ENCODE data around the gene YARS1.

Gene YARS1

DNA sequence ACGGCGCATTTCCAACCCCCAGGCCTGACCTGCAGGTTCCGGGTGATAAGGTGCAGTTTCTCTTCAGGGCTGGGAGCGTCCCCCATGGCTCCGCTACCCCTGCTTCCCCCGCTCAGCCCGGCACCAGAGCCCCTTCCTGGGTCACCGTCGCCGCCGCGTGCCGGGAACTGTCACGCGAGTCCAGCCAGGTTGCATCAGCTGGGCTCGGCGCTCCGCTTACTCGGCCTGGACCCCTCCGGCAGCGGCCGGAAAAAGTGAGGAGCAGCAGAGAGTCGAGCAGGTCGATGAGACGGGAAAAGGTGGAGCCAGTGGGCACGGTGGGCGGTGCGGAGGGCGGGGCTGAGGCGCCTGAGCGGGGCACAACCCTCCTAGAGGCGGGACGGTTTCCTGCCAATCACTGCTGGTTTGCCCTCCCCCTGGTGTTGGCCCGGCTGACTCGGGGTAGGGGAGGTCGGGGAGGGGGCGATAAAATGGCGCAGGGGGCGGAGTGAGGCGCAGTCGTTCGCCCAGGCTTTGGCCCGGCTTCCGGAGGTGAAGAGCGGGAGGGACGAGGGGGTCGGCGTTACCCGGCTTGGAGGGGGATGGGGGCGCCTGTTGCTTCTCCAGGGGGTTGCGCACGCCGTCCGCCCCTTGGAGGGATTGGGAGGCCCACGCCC, at the start of gene YARS1, which contains the start of gene S100PBP:
Gene YARS1, minus strand, starts transcription at position 200 of the 656 bp plus-strand sequence. Its CDS starts 114 bp downstream, at position 86.
Gene S100PBP, plus strand, starts transcription at position 495 of the 656 bp plus-strand sequence. CDS start 8,447 bp downstream, outside the sequence.
- DNase-seq, result peak; percentile 99

DNA sequence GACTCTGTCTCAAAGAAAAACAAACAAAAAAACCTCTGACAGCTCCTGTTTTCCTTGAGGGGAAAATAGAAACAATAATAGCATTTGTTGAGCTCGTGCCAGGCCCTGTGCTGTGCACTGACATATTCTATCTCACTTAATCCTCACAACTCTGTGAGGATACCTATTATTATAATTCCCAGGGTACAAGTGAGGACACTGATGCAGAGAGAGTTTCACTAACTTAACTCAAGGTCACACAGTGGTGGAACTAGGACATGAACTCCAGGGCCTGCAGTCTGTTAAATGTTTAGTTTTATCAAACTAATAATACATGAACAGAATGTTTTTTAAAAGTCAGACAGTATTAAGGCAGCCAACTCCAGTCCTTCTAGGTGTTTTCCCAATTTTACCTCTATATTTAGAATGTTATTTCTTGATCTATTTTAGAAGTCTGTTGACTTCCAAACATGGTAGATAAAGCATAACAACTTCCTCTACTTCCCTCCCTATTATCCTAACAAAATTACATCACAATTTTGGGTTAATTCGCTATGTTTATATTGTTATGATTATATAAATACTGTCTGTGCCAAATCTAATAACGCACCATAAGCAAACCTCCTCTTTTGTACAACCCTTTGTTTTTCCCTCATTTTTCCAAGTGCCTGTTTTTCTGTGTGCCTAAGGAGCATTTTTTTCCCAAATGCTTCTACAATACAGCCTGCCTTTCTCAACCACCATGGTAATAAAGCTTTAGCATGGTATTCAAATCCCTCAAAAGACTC, 48.7 kb upstream of the YARS1 start:
- DNase-seq, result no peak

DNA sequence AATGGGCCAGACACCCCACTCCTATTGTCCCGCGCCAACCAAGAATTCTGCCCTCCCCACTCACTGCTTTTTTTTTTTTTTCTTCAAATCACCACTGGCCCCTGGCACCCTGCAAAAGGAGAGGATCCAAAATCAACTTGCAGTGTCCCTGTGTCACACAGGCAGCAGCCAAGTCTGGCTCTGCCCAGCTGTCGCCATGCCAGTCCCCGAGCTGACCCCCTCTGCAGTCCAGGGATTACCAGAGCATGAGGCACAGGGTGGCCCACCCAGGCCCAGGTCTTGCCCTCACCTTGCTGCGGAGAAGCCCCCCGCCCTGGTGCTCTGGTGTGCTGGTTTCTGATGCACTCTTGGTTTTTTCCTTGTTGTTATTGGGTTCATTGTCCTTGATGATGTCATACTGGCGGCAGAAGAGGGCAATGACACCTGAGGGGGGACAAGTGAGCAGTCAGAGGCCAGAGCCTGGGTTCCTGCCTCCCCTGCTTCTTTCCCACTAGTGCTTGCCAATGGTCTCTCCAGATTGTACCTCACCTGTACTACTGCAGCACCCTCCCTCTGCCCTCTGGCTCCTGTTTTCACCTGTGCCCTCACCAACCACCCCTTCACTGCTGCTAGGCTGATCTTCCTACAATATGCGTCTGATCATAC, 47.3 kb upstream of the YARS1 start:
- no peak for DNase-seq

DNA sequence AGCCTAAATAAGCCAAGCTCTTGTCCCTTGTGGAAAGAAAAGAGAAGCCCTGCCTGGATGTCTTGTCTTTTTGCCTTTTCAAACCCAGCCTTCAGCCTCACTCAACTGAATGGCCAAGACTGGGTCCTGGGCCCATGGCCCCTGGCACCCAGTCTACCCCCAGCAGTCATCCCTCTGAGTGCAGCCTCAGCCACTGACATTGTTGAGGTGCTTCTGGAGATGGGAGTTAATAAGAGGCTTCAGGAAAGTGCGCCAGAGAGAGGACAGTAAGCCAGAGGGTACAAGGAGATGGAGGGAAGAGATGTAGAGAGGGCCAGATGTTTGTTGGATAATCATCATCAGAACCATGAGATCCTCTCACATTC, 46.7 kb upstream of the YARS1 start:
- DNase-seq, result no peak

DNA sequence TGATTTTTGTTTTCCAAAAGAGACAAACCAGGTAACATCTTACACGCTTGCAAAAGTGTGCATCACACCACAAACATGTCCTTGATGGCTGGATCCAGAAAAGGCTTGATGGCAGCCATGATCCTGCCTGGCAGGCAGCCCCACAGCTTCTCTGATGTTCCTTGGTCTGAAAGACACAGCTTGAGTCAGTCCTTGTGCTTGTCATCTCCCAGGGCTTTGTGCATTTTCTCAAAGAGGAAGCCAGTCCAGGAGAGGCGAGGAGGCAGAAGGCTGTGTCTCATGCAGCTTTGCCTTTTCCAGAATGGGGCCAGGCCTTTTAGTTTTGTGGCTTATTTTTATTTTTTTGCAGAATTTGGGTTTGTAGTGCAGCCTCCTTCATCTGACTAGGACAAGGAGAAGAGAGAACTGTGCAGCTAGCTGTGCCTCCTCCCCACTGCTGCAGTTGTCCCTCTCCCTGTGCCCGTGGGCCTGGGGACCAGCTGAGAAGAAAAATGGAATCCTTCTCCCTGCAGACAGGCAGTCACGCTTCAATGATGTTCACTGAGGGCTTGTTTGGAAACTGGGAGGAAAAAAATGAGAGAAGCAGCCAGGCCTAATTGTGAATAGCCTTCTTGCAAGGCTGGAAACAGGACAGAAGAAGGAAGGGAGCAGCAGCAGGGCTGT, 46.2 kb upstream of the YARS1 start:
- no peak for DNase-seq

DNA sequence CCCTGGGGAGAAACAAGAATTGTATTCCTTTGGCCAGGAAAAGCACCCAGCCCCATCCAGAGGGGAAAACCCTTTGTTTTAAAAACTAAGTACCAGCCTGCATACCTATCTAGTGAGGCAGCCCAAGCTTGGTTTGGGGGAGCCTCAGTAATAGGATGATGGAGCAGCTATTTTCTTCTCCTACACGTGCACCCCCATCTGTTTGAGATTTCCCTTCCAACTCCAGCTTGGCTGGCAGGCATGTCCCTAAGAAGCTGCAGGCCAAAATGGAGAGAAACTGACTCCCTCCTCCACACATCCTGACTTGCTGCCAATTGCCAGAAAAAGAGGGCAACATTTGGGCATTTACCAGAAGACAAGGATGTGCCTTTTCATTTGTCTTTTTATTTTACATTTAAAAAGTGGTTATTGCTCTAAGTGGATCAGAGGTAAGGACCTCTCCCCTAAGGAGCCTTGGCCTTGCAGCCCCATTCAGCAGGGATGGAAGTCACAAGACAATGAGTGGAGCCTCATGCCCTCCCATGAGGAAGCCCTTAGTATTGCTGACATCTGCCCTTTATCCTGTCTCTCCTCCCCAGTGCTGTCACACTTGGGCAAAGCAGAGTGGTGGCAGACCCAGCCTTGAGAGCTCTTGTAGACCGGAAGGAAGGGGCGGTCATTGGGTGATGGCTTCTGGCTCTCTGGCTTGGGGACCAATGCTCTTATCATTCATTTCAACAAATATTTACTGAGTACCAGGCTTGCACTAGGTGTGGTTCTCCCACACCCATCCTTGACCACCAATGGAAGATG, 44.9 kb upstream of the YARS1 start:
- DNase-seq, result no peak

DNA sequence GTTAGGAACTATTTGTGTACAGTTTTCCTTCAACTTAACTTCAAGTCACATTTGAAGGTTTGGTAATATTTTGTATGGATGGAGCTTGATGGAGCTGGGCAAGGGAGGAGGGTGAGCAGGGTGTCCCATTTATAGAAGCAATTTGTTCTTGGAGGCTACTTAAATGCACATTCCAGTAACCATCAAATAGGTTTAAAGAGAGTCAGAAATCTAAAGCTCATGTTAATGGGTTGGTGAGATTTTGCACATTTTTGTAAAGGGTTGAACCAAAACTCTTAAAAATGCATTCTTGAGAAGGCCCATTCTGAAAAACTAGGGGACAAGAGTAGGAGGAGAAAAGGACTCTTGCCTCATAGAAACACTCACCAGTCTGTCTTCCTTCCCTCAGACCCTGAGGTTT, 43.4 kb upstream of the YARS1 start:
- no peak for DNase-seq

DNA sequence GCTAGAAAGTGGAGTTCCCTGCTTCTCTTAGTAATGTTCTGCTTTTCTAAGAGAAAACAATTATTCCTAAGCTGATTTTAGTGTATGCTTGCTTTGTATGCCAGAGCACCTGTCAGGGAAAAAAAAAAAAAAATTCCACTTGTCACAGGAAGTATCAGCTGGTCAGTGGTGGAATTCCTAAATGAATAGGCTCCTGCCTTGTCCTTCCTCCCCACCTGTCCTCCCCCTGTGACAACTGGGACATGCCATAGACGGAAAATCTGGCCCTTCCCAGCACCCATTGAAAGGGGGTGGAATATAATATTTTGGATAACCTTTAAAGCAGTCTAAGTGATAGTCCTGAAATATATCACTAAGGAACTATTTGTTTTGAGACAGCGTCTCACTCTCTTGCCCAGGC, 42.8 kb upstream of the YARS1 start:
- no peak for DNase-seq

DNA sequence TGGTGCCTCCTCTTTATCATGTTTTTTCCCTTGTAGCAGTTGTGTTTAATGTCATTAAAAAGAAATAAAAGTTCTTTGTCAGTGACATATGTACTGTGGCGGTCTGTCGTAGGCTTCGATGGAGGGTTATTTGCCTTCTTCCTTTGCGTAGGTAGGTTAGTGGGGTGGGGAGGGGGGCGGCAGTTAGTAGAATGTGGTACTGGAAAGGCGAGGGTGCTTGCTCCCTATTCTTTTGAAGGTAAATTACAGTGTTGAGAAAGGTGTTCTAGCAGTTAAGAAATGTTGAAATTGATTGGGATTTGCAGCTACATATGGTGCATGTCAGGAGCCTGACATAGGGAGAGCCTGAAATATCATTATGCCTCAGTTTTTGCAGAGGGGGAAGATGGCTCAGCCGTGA, 41.6 kb upstream of the YARS1 start:
- no peak for DNase-seq

DNA sequence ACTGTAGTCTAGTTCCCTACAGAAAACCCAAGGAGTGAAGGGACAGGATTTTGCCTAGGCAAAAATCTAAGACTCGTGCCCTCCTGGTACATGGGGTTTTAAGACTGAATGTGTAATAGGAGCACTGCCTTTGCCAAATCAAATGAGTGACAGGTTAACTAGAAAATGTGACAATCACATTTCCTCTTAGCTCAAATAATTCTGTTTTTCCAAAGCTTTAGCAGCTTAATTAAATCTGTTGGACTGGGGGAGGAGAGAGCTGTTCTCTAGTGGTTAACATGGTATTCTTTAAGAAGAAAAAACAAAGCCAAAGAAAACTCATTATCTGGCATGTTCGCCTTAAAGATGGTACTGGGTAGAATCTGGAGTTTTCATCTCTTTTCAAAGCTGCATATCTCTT, 41.0 kb upstream of the YARS1 start:
- no peak for DNase-seq

DNA sequence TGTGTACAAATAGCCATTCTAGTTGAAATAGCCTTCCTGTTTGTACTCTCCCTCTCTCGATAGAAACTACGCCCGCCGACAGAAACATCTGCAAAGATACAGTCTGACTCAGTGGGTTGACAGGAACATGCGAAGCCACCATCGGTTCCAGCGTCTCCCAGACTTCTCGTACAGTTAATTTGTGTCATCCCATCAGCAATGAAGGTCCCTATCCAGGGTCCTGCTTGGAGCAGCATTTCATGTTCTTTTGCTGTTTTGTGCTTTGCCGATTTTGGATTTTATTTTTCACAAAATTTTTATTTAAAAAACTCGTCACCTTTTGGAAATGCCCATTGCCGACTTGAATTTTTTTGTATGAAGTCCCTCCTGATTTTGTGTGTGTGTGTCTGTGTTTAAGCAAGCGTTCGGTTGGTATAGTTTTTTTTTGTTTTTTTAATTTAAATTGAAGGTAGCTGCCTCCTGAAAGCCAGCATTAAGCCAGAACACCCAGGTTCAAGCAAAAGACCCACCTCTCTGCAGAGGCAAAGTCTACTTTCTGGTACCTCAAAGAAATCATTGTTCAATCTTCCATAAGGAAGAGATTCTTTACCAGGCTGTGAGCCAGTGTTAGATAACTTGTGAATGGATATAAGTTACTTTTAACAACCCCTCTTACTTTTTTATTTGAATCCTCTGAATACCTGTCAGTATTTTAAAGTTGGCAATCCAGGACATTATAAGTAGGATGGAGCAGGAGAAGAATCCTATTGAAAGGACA, 38.9 kb upstream of the YARS1 start:
- no peak for DNase-seq

DNA sequence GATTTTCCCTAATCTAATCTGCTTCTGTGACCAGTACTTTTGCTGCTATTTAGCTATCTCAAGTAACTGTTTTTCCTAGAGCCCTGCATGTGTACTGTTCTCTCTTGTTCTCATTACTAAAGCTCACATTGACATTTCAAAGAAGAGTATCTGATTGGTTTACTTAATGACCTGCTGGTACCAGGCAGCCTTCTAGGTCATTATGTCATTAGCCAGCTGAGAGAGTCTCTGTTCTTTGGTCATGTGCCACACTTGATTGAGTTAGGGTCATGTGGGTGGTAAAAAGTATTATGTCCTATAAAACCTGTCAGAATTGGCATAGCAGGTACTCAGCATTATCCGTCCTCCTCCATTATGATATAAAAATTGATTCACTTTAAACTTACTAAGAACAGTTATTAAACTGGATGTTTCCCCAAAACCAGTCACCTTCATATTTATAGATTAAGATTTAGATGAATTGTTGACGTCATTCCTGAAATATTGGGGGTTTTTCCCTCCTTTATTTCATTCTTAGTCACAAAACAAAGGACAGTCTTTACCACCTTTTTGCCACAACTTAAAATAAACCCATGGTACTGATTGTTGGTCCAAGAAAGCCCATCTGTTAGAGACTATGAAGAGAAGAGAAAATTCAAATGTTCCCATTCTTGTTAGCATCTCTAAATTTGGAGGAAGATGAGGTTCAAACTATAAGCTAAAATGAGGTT, 31.4 kb upstream of the YARS1 start:
- DNase-seq, result no peak

DNA sequence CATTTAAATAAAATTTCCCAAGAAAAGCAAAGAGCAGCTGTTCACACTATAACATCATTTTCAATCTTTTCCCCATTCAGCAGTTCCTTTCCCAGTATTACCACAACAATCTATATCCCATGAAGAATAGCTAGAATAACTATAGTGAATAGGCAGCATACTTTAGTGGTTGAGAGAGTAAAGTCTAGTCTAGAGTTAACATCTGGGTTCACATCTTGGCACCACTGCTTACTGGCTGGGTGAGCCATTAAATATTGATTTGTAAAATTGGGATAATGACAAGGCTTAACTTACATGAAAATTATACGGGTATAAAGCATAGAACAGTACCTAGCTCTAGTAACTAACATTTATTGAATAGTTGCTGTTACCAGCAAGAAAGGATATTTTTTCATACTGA, 14.7 kb upstream of the YARS1 start:
- no peak for DNase-seq

DNA sequence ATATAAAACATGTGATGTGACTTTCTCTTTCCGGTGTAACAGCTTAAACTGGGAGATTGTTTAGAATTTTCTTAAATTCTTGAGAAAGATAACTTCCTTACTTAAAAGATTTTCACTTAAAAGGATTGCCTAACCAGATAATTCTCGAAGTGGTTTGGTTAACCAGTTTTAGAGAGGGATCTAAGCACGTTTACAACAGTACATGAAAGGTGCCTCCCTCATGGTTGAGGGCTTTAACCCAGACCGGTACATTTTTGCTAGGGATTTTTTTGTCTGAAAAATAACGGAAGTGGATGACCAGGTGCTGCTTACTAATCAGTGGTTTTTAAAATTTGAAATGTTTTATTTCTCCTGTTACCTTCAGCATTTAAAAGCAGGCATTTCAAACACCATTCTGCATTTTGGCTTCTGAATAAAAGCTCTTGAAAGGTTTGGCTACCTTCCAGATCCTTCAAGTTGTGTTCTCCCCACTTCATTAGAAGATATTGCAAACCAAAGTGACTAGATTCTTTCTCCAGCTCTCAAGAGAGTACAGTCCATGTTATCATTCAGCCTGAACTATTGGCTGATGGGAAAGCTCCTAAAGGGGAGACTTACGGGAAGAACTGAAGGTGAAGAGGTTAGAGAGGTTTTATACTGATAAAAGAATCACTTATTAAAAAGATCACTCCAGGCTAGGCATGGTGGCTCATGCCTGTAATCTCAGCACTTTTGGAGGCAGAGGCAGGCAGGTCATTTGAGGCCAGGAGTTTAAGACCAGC, 13.1 kb upstream of the YARS1 start:
- no peak for DNase-seq

DNA sequence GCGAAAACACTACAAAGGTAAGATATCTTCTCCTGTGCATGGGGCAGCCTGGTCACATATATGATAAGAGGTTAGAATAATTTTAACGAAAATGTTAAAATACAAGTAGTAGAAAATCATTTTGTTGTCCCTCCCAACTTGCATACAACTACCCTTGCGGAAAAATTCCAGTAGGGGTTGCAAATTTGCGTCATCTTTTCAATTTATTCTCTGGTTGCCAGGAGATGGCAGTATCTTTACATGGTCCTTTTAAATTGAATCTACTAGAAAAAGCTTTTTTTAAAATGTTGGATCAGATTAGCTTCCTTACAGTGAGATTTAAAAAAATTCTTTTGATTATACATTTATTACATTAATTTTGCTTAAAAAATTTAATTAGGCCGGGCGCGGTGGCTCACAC, 11.2 kb upstream of the YARS1 start:
- no peak for DNase-seq

DNA sequence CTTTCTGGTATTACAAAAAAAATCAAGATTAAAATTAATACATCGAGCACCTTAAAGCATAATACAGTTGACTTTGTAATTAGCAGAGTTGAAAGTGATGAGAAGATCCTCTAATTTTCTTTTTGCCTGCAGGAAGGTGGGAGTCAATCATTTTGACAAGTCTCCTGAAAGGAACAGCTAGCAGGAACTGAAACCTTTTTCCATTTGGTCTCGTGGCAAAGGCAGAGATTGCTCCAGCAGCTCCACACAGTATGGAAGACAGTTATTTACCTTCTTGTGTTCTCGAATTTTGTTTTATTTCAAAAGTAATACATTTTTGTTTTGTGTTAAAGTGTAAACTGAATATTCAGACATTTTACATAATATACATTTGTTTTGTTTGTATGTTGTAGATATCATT, 8.0 kb upstream of the YARS1 start:
- no peak for DNase-seq

DNA sequence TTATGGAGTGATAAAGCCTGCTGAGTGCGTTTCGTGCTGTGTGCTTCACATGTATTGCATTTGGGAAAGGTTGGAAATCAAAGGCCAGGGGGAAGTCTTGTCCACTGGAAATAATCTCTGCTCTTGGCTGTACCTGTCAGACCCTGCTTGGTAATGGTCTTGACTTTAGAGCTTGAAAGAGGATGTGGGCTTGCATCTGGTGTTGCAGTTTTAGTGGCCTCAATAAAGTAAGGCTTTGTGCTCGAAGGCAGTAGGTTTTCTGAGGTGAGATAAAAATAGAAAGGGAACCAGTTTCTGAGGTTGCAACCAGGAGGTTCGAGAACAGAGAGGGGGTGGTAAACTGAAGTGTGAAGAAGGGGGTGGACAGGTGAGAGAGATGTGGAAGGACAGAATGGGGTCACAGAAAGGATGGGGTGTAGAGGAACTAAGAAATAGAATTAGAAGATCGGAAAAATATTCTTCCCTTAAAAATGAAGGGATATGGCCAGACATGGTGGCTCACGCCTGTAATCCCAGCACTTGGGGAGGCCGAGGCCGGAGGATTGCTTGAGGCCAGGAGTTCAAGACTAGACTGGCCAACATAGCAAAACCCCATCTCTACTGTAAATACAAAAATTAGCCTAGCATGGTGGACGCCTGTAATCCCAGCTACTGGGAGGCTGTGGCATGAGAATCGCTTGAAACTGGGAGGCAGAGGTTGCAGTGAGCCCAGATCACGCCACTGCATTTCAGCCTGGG, 1.8 kb upstream of the YARS1 start:
- no peak for DNase-seq

DNA sequence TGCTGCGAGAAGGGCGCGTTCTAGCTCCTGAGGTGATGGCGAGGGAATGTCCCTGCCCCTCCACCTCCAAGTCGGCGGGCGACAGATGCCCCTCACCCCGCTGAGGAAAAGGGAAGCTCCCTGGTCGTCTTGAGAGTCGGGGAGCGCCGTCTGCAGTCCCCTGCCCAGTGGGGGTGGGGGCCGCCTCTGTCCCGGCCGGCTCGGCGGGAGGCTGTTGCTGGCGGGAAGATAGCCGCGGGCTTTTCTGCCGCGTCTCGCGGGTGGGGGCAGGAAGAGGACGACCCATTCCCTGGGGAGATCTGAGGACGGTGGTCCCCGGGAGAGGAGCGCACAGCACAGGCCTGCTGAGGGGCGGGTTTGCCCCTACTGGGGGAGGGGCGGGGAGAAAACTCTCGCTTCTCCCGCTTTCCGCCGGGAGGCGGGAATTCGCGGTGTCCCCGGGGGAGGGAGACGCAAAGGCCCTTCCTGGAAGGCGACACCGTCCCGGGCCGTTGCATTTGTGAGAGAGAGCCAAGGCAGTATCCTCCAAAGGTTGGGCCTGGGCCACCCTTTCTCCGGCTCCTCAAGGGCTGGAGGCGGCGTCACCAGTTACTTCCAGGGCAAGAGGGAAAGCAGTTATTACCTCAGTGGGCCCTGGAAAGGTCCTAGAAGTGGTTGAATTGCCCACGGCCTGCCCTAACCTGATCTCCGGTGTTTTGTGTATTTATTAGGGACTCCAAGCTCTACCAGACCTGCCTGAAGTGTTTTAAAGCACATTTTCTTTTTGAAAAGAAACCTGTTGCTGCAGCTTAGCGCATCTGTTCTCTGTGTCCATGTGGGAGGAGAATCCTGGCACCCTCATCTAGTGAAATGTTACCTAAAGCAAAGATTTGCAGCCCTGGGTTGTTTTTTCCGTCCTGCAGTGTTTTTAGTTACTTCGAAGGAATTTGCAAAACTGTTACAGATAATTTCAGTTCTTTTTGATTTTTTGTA, 943 bp upstream of the YARS1 start:
- DNase-seq, result peak; percentile 48
